GM12801 (cell line): ENCODE results near the gene OR14A2.

Experiments used
- CTCF ChIP-seq: IDR thresholded peaks from one replicate; pipeline ENCODE4 v1.5.1; 2011; ENCODE audit warnings: control low read depth; ENCODE audit not compliant: insufficient read length; ENCODE audit errors: extremely low read depth

The OR14A2 gene

DNA sequence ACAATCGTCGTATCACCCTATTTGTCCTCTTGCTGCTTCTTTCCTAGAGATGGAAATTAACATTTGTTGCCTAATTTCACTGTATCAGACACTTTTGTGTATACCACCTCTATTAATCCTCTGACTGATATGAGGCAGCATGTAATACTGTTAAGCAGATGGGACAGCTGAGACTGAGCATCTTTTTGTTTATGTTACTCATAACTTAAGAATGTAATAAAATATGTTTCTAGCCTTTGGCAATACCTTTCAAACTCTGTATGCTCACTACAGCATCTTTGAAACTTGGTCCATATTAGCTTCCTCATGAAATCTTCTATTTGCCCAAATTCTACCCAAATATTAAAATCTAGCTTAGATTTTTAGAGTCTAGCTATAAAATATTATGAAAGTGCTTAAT, 7.2 kb downstream of the OR14A2 start:
- no peak for TF ChIP-seq CTCF

GRCh38 chr1:247738315-247738714, 9.6 kb downstream of the OR14A2 start, which contains the start of gene OR14K1:
OR14K1 (plus strand) TSS chr1:247738615; CDS start chr1:247738615, 0 bp downstream.
- no peak for TF ChIP-seq CTCF

DNA sequence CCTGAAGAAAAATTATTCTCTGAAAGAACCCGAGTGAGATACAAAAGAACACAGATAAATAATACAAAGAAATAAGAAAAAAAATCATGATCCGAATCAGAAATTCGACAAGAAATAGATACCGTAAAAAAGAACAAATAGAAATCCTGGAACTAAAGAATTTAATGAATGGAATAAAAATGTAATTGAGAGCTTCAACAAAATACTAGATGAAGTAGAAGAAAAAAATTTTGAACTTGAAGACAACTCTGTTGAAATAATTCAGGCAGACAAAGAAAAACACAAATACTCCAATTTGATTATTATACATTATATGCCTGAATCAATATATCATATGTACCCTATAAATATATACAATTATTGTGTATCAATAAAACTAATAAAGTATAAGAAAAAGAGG, 26.7 kb downstream of the OR14A2 start:
- TF ChIP-seq CTCF: no peak

- no peak for TF ChIP-seq CTCF
These were observed 31.4 kb downstream of the OR14A2 start, which contains the start of gene OR6F1 for GRCh38 chr1:247716546-247716945. OR6F1 (minus strand) TSS chr1:247716646; CDS start chr1:247712755, 3,891 bp downstream.

DNA sequence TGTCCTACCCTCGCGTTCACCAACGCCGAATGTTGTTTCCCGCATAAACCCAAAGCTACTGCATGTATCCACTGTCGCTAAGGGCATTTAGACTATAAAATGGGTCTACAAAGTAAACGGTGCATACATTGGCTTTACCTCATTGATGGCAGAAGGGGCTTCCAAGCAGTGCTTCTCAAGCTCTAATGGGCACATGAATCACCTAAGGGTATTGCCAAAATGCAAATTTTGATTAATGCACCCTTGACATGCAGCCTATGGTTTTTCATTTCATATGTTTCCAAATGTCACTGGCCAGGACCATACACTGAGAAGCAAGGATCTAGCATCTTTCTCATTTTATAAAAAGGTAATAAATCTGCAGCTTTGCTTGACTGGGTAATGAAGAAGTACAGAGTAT, 34.2 kb downstream of the OR14A2 start:
- no peak for TF ChIP-seq CTCF

DNA sequence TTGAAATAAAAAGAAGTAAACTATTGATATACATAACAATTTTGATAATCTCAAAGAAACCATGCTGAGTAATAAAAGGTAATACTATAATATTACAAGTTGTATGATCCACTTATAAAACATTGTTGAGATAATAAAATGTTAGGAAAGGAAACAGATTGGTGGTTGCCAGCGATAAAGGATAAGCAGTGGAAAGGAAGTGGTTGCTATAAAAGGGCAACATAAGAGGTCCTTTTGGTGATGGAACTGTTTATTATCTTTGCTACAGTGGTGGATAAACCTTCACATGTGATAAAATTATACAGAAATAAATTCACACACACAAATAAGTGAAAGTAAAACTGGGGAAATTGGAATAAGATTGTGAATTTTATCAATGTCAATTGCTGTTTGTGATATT, 46.6 kb downstream of the OR14A2 start:
- TF ChIP-seq CTCF: no peak

GRCh38 chr1:247681288-247681897, 66.5 kb downstream of the OR14A2 start:
- TF ChIP-seq CTCF: no peak

DNA sequence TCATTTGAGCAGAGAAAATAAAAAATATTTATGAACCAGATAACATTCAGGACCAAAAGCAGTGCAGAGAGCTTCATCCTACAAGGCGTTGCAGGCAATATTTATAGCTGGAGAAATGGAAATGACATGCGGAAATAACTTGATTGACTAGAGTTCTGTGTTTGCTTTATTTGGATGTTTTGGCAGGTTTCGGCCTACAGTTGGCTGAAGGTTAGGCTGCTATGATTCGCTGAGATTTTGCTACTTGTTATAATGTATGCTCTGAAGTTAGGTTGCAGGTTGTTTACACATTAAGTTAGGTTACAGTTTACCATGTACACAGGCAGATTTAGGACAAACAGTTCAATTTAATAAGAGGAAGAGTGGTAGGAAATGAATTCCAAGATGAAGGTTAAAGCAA, 67.8 kb downstream of the OR14A2 start:
- no peak for TF ChIP-seq CTCF
